ENCODE data around the gene CATSPER4. TPM values are rescaled to one million over a fixed set of nuclear protein-coding genes. Genes with fewer than 3 reads are reported as not detected.

The CATSPER4 gene
- total RNA-seq, 1 experiment from 2014 or later: not detected

GRCh38 chr1:26197301-26197700 is 6.9 kb downstream of the CATSPER4 start:
- Histone ChIP-seq H2BK12ac (ENCODE audit: insufficient read length, low read depth, low read length) (no peak overlapping the region), H3K79me1 (ENCODE audit: insufficient read depth, low read depth, low read length, poor library complexity, severe bottlenecking) (no peaks in the 10 kb centered on the region), H3K27ac (ENCODE audit: insufficient read length, low read depth, low read length) (no peak overlapping the region), H4K91ac (ENCODE audit: insufficient read length, low read depth, low read length) (no peak overlapping the region), H3K23ac (ENCODE audit: insufficient read length, low read depth, low read length) (no peak overlapping the region), H2AK5ac (ENCODE audit: insufficient read length, low read length) (no peak overlapping the region), H4K20me1 (ENCODE audit: control insufficient read depth, insufficient read depth, insufficient read length) (no peaks in the 10 kb centered on the region), H3K79me2 (ENCODE audit: insufficient read depth, low read length) (no peaks in the 10 kb centered on the region), H2BK5ac (ENCODE audit: insufficient read length, low read length) (no peak overlapping the region), H3K27me3 (ENCODE audit: insufficient read depth, low read length) (no peaks in the 10 kb centered on the region), H4K8ac (replicated peaks; ENCODE audit: insufficient read length, low read depth, low read length) (no peak overlapping the region), H2BK120ac (ENCODE audit: low read depth, low read length, poor library complexity, severe bottlenecking) (no peak overlapping the region), H2AFZ (ENCODE audit: low read length) (no peak overlapping the region), H3K18ac (ENCODE audit: insufficient read length, low read depth, low read length) (no peak overlapping the region), H3T11ph (ENCODE audit: low read length) (no peak overlapping the region), H3K4me2 (ENCODE audit: insufficient read depth, insufficient read length, low read length) (no peak overlapping the region), H3K56ac (ENCODE audit: insufficient read length, low read depth, low read length) (no peak overlapping the region), H4K5ac (ENCODE audit: insufficient read length, low read depth, low read length) (no peak overlapping the region), H3K23me2 (ENCODE audit: insufficient read length, low read depth, low read length, poor library complexity, severe bottlenecking) (no peaks in the 10 kb centered on the region), H3K14ac (ENCODE audit: insufficient read depth, low read length) (no peak overlapping the region), H3K4ac (ENCODE audit: low read depth, low read length) (no peak overlapping the region), H2BK20ac (ENCODE audit: low read depth, low read length, poor library complexity, severe bottlenecking) (no peak overlapping the region), H3K9me3 (ENCODE audit: control insufficient read depth, low read depth, low read length) (no peaks in the 10 kb centered on the region), H3K4me1 (ENCODE audit: insufficient read depth, low read length) (no peaks in the 10 kb centered on the region), H2BK15ac (ENCODE audit: low read depth, low read length) (no peak overlapping the region), H3K9ac (ENCODE audit: extremely low read depth, insufficient read length, low read length) (no peak overlapping the region)
- TF ChIP-seq CTCF (conservative IDR thresholded peaks at IDR 0.05): no peak
- no peaks in the 10 kb centered on the region for H3K9me3 Mint-ChIP-seq
- H3K4me1 Mint-ChIP-seq: peaks cover 22 to 28% of the 10 kb centered on the region in 2 experiments
- H3K27me3 Mint-ChIP-seq (ENCODE audit: low read depth): peaks cover 10% of the 10 kb centered on the region
- no CpG with 5 or more reads among the region's 3 CpGs for WGBS (ENCODE audit: extremely low coverage, insufficient read length, low lambda C conversion rate)
- DNase-seq: no peak
- peak overlapping the region in 1 of 3 experiments; percentile 27; a peak in 2 of 7 replicates for H3K27ac Mint-ChIP-seq
- H3K4me3 Mint-ChIP-seq: no peak overlapping the region
- H3K36me3 Mint-ChIP-seq (ENCODE audit: insufficient read depth in 1 of 3, low read depth in 3 of 3): no peaks in the 10 kb centered on the region
